Activated CD8-positive, alpha-beta memory T cell treated with anti-CD3 and anti-CD28 coated beads, Interleukin-2, amount 10 ng/mL, durations not matched to agents 7 days and 5 days (primary cell): ENCODE measurements around the gene WFIKKN2. TPM values are rescaled to one million over a fixed set of nuclear protein-coding genes. Genes with fewer than 3 reads are reported as not detected.
"Not testable (repeated sequence)": the region's sequence is repeated elsewhere in the genome, so short reads cannot be mapped to it uniquely, and the experiment has no call there.

ENCODE experiments used
- ATAC-seq: fragments of 150-1000 bp; cut with Tn5 transposase; one replicate; pipeline ENCODE4 v1.10.0; 2021; ENCODE audit warnings: moderate library complexity
- CTCF ChIA-PET: fragments of 350-600 bp; sonication (Branson Sonifier 250); formaldehyde crosslinking; loops from one replicate; lab custom pipeline; 2021; ENCODE audit warnings: antibody characterized with exemption; lab: Charles Lee
- DNase-seq: peaks from one replicate; pipeline ENCODE4 v3.0.0-alpha.2; 2020
- H3K27ac Mint-ChIP-seq: one replicate; pipeline ENCODE4 v1.8.0; 2021; ENCODE audit warnings: mild to moderate bottlenecking, mixed read lengths
- H3K27me3 Mint-ChIP-seq: one replicate; pipeline ENCODE4 v1.8.0; 2021; ENCODE audit warnings: mixed read lengths
- H3K36me3 Mint-ChIP-seq: one replicate; pipeline ENCODE4 v1.8.0; 2021; ENCODE audit warnings: mild to moderate bottlenecking, mixed read lengths
- H3K4me1 Mint-ChIP-seq: one replicate; pipeline ENCODE4 v1.8.0; 2021; ENCODE audit warnings: mixed read lengths
- H3K4me3 Mint-ChIP-seq: one replicate; pipeline ENCODE4 v1.8.0; 2021; ENCODE audit warnings: mild to moderate bottlenecking, moderate library complexity, mixed read lengths
- H3K9me3 Mint-ChIP-seq: one replicate; pipeline ENCODE4 v1.8.0; 2022; ENCODE audit warnings: low read depth, mixed read lengths
- total RNA-seq, 2 experiments: library from RNA; stranded (reverse); gene quantifications; one replicate each; pipeline ENCODE4 v1.2.3, GENCODE V29; 2021

The WFIKKN2 gene
- total RNA-seq, 2 experiments from 2014 or later = not detected

GRCh38 chr17:50802609-50803571 is 32.5 kb upstream of the WFIKKN2 start:
- DNase-seq (no peak), ATAC-seq (no peak)
- Mint-ChIP-seq H3K4me3 (no peak overlapping the region), H3K27ac (no peak overlapping the region), H3K4me1 (no peaks in the 10 kb centered on the region), H3K9me3 (no peaks in the 10 kb centered on the region), H3K27me3 (no peaks in the 10 kb centered on the region), H3K36me3 (no peaks in the 10 kb centered on the region)
- CTCF ChIA-PET = interaction anchor here (0.9 to 3.5 kb wide), 3 partner anchors 14 to 19 kb away, joined by 3 to 20 read pairs (median 9); no protein-coding TSS in a partner anchor

- Mint-ChIP-seq H3K27ac (no peak overlapping the region), H3K4me3 (no peak overlapping the region), H3K4me1 (no peaks in the 10 kb centered on the region), H3K9me3 (no peaks in the 10 kb centered on the region), H3K27me3 (no peaks in the 10 kb centered on the region), H3K36me3 (no peaks in the 10 kb centered on the region)
- no peak for DNase-seq
- CTCF ChIA-PET = interaction anchor here (0.9 to 3.5 kb wide), 3 partner anchors 13 to 19 kb away, joined by 3 to 20 read pairs (median 9); no protein-coding TSS in a partner anchor
- ATAC-seq = no peak
Observed at GRCh38 chr17:50803676-50804075, 31.7 kb upstream of the WFIKKN2 start.

GRCh38 chr17:50804749-50805475 is 30.5 kb upstream of the WFIKKN2 start:
- H3K9me3 Mint-ChIP-seq, H3K4me1 Mint-ChIP-seq, H3K27ac Mint-ChIP-seq, ATAC-seq, H3K36me3 Mint-ChIP-seq, H3K27me3 Mint-ChIP-seq, DNase-seq, H3K4me3 Mint-ChIP-seq: not testable (repeated sequence)
- CTCF ChIA-PET = interaction anchor here (1.8 kb wide), 1 partner anchor 17 kb away, joined by 4 read pairs; no protein-coding TSS in a partner anchor

- H3K4me1 Mint-ChIP-seq = no peaks in the 10 kb centered on the region
- no peaks in the 10 kb centered on the region for H3K36me3 Mint-ChIP-seq
- CTCF ChIA-PET = interaction anchor here (0.9 to 1.8 kb wide), 3 partner anchors 12 to 16 kb away, joined by 3 to 4 read pairs (median 3); no protein-coding TSS in a partner anchor
- no peak for ATAC-seq
- H3K9me3 Mint-ChIP-seq = no peaks in the 10 kb centered on the region
- no peak for DNase-seq
- no peaks in the 10 kb centered on the region for H3K27me3 Mint-ChIP-seq
- H3K4me3 Mint-ChIP-seq = no peak overlapping the region
- no peak overlapping the region for H3K27ac Mint-ChIP-seq
Observed at GRCh38 chr17:50805486-50805885, 29.9 kb upstream of the WFIKKN2 start.

- CTCF ChIA-PET = interaction anchor here (0.9 to 1.8 kb wide), 3 partner anchors 12 to 15 kb away, joined by 3 to 4 read pairs (median 3); no protein-coding TSS in a partner anchor
- Mint-ChIP-seq H3K4me3 (no peak overlapping the region), H3K36me3 (no peaks in the 10 kb centered on the region), H3K27ac (no peak overlapping the region), H3K4me1 (no peaks in the 10 kb centered on the region), H3K27me3 (no peaks in the 10 kb centered on the region), H3K9me3 (no peaks in the 10 kb centered on the region)
- no peak for ATAC-seq
- no peak for DNase-seq
Observed at GRCh38 chr17:50806141-50806643, 29.2 kb upstream of the WFIKKN2 start.

- no peaks in the 10 kb centered on the region for H3K4me1 Mint-ChIP-seq
- H3K4me3 Mint-ChIP-seq = no peak overlapping the region
- DNase-seq (no peak), ATAC-seq (no peak)
- no peaks in the 10 kb centered on the region for H3K36me3 Mint-ChIP-seq
- H3K27ac Mint-ChIP-seq = no peak overlapping the region
- no peaks in the 10 kb centered on the region for H3K27me3 Mint-ChIP-seq
- no peaks in the 10 kb centered on the region for H3K9me3 Mint-ChIP-seq
- CTCF ChIA-PET = interaction anchor here (1.8 kb wide), 1 partner anchor 14 kb away, joined by 4 read pairs; no protein-coding TSS in a partner anchor
Observed at GRCh38 chr17:50807009-50807408, 28.4 kb upstream of the WFIKKN2 start.

- no peak overlapping the region for H3K27ac Mint-ChIP-seq
- no peaks in the 10 kb centered on the region for H3K4me1 Mint-ChIP-seq
- no peak overlapping the region for H3K4me3 Mint-ChIP-seq
- no peaks in the 10 kb centered on the region for H3K27me3 Mint-ChIP-seq
- no peak for DNase-seq
- H3K36me3 Mint-ChIP-seq = no peaks in the 10 kb centered on the region
- H3K9me3 Mint-ChIP-seq = no peaks in the 10 kb centered on the region
- ATAC-seq = no peak
- CTCF ChIA-PET = interaction anchor here (0.7 kb wide), 1 partner anchor 29 kb away, joined by 3 read pairs; no protein-coding TSS in a partner anchor
Observed at GRCh38 chr17:50807675-50808074, 27.7 kb upstream of the WFIKKN2 start.

- Mint-ChIP-seq H3K36me3 (no peaks in the 10 kb centered on the region), H3K9me3 (no peaks in the 10 kb centered on the region), H3K4me1 (no peaks in the 10 kb centered on the region), H3K4me3 (no peak overlapping the region), H3K27ac (no peak overlapping the region), H3K27me3 (no peaks in the 10 kb centered on the region)
- CTCF ChIA-PET = interaction anchor here (0.7 kb wide), 1 partner anchor 30 kb away, joined by 3 read pairs; no protein-coding TSS in a partner anchor
- DNase-seq (no peak), ATAC-seq (no peak)
Observed at GRCh38 chr17:50808413-50808812, 27.0 kb upstream of the WFIKKN2 start.

GRCh38 chr17:50808888-50809287 is 26.5 kb upstream of the WFIKKN2 start:
- H3K9me3 Mint-ChIP-seq = no peaks in the 10 kb centered on the region
- H3K4me1 Mint-ChIP-seq = no peaks in the 10 kb centered on the region
- CTCF ChIA-PET = interaction anchor here (0.8 kb wide), 1 partner anchor 344 kb away, joined by 3 read pairs; the partner anchor contains the start of gene NME1
- ATAC-seq = no peak
- H3K4me3 Mint-ChIP-seq = no peak overlapping the region
- peaks cover 3% of the 10 kb centered on the region for H3K27me3 Mint-ChIP-seq
- no peak for DNase-seq
- no peaks in the 10 kb centered on the region for H3K36me3 Mint-ChIP-seq
- H3K27ac Mint-ChIP-seq = no peak overlapping the region

GRCh38 chr17:50813583-50813982 is 21.8 kb upstream of the WFIKKN2 start:
- Mint-ChIP-seq H3K9me3 (no peaks in the 10 kb centered on the region), H3K36me3 (no peaks in the 10 kb centered on the region), H3K27me3 (peaks cover 22% of the 10 kb centered on the region), H3K4me1 (peaks cover 20% of the 10 kb centered on the region), H3K4me3 (no peak overlapping the region), H3K27ac (no peak overlapping the region)
- ATAC-seq (no peak), DNase-seq (no peak)
- CTCF ChIA-PET = interaction anchor here (1.1 kb wide), 1 partner anchor 28 kb away, joined by 3 read pairs; no protein-coding TSS in a partner anchor

GRCh38 chr17:50815400-50815799 is 20.0 kb upstream of the WFIKKN2 start:
- H3K4me3 Mint-ChIP-seq = no peak overlapping the region
- no peaks in the 10 kb centered on the region for H3K9me3 Mint-ChIP-seq
- no peaks in the 10 kb centered on the region for H3K36me3 Mint-ChIP-seq
- H3K27me3 Mint-ChIP-seq = peaks cover 26% of the 10 kb centered on the region
- ATAC-seq (no peak), DNase-seq (no peak)
- CTCF ChIA-PET = interaction anchor here (1.7 to 2.1 kb wide), 2 partner anchors 33 to 150 kb away, joined by 3 to 7 read pairs; no protein-coding TSS in a partner anchor
- H3K27ac Mint-ChIP-seq = no peak overlapping the region
- peaks cover 31% of the 10 kb centered on the region for H3K4me1 Mint-ChIP-seq

GRCh38 chr17:50816271-50816670 is 19.1 kb upstream of the WFIKKN2 start:
- CTCF ChIA-PET = interaction anchor here (0.8 to 2.9 kb wide), 7 partner anchors 13 to 149 kb away, joined by 3 to 18 read pairs (median 5); no protein-coding TSS in a partner anchor
- Mint-ChIP-seq H3K27me3 (peaks cover 26% of the 10 kb centered on the region), H3K4me3 (no peak overlapping the region), H3K36me3 (no peaks in the 10 kb centered on the region), H3K4me1 (peaks cover 34% of the 10 kb centered on the region), H3K9me3 (no peaks in the 10 kb centered on the region), H3K27ac (no peak overlapping the region)
- DNase-seq = no peak
- ATAC-seq = no peak
